SK-N-MC (cell line): ENCODE data around the gene AKAP6.

Source experiments
- EZH2 ChIP-seq: fragments of 200-600 bp; sonication (generic); IDR thresholded peaks from one replicate; pipeline ENCODE4 v1.6.1; 2017; ENCODE audit warnings: antibody characterized with exemption
- FOXP2 ChIP-seq: optimal IDR thresholded peaks from 2 replicates; pipeline ENCODE3; 2011; ENCODE audit warnings: mild to moderate bottlenecking, moderate library complexity; ENCODE audit not compliant: insufficient read depth; ENCODE audit errors: extremely low read length, control extremely low read depth
- POLR2AphosphoS5 ChIP-seq: IDR thresholded peaks from 2 replicates; pipeline ENCODE4 v1.6.1; 2012; ENCODE audit warnings: mild to moderate bottlenecking, low read depth, low read length, borderline replicate concordance

DNA sequence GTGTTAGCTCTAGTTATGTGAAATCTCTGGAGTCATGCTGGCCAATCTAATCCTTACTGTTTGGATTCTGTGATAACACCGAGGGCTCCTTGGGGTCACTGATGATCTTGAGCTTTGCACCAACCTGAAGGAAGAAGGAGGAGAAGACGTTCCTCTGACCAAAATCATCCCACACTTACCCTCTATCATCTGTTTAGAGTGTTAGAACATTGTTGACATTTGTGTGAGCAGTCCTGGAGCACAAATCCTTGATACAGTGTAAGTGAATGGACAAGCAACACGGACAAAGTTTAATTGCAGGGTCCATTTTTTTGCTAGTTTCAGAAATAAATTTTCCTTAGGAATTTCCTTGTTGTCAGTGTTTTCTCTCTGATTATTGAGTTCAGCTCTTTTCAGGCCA is 181.7 kb downstream of the AKAP6 start:
- TF ChIP-seq POLR2AphosphoS5 (no peak), EZH2 (no peak), FOXP2 (no peak)
